GM12874 (cell line): ENCODE results near the gene ARHGAP10.

Experiments
- TF ChIP-seq, protein P1 (sequence below): IDR thresholded peaks from 2 replicates; pipeline ENCODE4 v1.5.1; 2011; ENCODE audit warnings: low read depth, mild to moderate bottlenecking, control low read depth, low read length, moderate library complexity; ENCODE audit not compliant: insufficient read depth

The ARHGAP10 gene

DNA sequence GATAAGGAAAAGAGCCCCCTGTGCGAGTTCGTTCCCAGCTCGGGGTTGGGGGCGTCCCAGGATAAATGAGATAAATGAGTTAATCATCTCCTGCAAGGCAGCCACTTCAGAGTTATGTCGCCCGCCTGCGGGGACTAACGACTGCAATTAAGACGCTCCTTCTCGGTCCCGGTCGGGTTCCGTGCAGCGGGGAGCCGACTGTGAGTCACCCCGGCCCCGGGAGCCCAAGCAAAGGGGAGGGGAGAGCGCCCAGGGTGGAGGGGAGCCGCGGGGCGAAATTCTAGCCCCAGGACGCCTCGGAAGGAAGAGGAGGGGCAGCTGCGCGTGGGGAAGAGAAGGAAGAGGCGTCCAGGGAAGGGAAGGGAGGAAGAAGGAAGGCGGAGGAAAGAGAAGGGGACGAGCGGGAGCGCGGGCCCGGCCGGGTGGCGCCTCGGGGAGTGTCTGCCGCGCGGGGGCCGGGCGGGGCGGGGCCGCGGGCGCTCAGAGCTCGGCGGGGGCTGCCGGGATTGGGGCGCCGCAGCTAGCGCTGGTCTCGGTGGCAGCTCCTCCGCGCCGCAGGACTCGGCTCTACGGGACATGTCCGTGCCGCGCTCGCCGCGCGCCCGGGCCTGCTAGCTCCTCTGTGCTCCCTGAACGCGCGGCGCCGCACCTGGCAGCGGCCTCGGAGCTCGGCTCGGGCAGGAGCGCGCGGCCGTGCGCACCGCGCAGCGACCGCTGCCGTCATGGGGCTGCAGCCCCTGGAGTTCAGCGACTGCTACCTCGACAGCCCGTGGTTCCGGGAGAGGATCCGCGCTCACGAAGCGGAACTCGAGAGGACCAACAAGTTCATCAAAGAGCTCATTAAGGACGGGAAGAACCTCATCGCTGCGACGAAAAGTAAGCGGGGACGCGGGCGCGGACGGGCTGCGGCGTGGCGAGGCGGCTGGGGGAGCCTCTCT is at the start of gene ARHGAP10:
Gene ARHGAP10, plus strand, starts transcription at position 509 of the 938 bp plus-strand sequence. Its CDS starts 214 bp downstream, at position 723.
- TF ChIP-seq, protein P1, sequence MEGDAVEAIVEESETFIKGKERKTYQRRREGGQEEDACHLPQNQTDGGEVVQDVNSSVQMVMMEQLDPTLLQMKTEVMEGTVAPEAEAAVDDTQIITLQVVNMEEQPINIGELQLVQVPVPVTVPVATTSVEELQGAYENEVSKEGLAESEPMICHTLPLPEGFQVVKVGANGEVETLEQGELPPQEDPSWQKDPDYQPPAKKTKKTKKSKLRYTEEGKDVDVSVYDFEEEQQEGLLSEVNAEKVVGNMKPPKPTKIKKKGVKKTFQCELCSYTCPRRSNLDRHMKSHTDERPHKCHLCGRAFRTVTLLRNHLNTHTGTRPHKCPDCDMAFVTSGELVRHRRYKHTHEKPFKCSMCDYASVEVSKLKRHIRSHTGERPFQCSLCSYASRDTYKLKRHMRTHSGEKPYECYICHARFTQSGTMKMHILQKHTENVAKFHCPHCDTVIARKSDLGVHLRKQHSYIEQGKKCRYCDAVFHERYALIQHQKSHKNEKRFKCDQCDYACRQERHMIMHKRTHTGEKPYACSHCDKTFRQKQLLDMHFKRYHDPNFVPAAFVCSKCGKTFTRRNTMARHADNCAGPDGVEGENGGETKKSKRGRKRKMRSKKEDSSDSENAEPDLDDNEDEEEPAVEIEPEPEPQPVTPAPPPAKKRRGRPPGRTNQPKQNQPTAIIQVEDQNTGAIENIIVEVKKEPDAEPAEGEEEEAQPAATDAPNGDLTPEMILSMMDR = no peak

GRCh38 chr4:147682755-147683154 is 49.1 kb upstream of the ARHGAP10 start:
- TF ChIP-seq, protein P1 = no peak

GRCh38 chr4:147683188-147683591 is 48.7 kb upstream of the ARHGAP10 start:
- TF ChIP-seq, protein P1 = no peak

DNA sequence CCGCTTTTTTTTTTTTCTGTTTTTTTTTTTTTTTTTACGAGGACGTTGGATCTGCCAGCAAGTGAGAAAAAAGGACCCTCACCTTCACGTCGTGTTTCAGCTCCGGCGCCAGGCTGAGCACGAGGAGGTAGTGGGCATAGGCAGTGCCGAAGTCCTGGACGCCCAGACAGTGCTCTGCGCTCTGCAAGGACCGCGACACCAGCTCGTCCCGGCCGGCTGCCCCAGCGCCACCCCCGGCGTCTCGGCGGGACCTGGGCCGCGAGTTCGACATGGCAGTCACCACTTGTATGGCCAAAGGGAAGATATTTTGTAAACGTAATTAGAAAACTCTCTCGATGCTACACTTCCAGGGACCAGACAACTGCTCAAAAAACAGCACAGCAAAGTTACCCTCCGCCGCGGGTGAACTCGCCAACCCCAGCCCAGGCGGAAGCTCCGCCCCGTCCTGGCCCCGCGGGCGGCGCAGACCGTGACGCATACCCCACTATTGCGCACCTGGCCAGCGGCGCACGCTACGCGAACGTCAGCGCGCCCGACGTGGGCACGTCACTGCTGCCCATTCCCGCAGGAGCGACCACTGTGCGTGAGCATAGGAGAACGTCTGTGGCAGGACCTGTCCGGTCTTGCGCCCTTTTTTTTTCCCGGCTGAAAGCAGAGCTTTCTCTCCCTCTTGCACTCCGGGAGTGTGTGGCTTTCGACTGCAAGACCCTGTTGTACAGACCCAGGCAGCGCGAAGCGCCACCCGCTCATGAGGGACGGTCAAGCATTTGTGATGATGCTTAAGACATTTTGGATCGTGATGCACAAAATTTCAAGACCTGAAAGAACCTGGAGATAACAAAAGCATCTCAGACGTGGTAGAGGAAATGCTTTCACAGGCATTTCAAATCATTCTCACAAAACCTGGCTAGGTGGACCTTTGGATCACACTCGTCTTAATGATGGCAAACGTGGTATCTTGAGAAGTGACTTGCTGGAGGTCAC is 47.9 kb upstream of the ARHGAP10 start, which contains the start of gene PRMT9:
Gene PRMT9, minus strand, starts transcription at position 447 of the 984 bp plus-strand sequence. Its CDS starts 176 bp downstream, at position 271.
- TF ChIP-seq, protein P1 = no peak

DNA sequence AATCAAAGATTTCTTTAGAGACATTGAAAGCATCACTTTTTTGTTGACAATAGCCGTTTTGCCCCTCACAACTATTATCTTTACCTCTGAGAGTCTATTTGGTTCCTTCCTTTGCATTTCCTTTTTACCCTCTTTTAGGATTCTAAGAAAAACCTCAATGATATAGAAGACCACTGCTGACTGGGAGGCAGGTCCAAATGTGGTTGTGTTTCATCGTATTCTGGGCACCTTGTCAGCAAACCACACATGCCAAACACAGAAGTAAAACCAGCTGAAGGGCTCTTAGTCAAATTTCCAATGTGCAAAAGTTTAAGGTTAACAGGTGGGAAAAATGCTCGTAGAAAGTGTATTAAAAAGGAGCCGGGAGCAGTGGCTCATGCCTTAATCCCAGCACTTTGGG is 42.8 kb upstream of the ARHGAP10 start:
- TF ChIP-seq, protein P1 = no peak

DNA sequence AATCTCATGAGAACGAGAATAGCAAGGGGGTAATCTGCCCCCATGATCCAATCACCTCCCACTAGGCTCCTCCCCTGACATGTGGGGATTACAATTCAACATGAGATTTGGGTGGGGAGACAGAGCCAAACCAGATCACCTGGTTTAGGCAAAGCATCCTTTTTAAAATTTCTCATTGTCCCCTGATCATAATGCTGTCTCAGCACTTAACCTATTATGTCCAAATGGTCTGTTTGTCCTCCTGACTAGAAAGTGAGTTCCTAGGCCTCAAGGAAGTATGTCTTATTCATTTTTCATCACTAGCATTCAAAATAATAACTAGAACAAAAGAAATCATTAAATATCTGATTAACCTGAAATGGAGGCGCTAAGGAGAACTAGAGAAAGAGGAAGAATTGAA is 40.1 kb upstream of the ARHGAP10 start:
- TF ChIP-seq, protein P1 = no peak

- TF ChIP-seq, protein P1 = no peak
Observed at GRCh38 chr4:147693218-147693617, 38.7 kb upstream of the ARHGAP10 start.
